H1 (cell line): ENCODE data around the gene DCPS.

Experiments
- EZH2 ChIP-seq: fragments of 200-600 bp; sonication (generic); IDR thresholded peaks from 2 replicates; pipeline ENCODE4 v1.7.1; 2012; ENCODE audit warnings: low read depth, mild to moderate bottlenecking, moderate library complexity, low read length, inconsistent platforms; ENCODE audit not compliant: severe bottlenecking
- TF ChIP-seq, protein P1 (sequence below): IDR thresholded peaks from 2 replicates; pipeline ENCODE4 v1.6.1; 2011; ENCODE audit warnings: low read length, improper control_type of control experiment
- TF ChIP-seq, protein P2 (sequence below), 3 experiments: IDR thresholded peaks; 1 replicate in 2 of 3; 2 replicates in 1 of 3; pipeline versions ENCODE4 v1.5.1 to v1.6.1; 2011; ENCODE audit warnings: low read length in 3 of 3, mild to moderate bottlenecking in 3 of 3, inconsistent platforms in 2 of 3, low read depth in 1 of 3, moderate library complexity in 1 of 3; ENCODE audit not compliant: insufficient read depth in 1 of 3; ENCODE audit errors: control extremely low read depth in 1 of 3

DNA sequence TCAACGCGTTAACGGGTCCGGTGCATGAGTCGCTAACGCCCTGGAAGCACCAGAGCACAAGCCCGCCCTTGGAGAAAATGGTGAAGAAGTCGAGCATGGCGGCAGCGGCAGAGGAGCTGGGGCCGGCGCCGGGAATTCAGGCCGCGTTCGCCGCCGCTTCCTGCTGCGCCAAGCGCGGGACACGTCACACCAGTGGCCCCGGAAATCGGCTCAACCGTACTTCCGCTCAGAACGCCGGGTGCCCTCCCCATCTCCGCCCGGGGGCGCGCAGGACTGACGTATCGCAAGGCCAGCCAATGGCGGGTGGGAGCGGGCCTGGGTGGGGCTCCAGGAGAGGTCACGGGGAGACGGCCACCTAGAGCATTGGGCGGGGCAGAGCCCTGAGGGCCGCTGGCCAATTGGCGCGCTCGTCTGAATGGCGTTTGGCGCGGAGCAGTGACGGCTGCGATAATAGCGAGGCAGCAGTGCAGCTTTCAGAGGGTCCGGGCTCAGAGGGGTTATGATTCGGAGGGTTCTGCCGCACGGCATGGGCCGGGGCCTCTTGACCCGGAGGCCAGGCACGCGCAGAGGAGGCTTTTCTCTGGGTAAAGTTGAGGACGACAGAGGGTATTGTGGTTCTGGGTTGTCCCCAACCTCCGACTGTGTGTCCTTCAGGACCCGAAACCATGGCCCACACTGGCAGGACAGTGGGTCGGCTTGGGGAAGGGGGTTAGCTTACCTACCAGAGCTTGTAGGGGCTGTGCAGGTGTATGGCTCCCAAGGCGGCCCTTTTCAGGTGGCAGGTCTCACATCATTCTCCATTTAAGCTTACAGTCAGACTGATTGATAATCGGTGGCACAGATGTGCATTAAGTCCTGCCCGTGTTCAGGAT is 34.9 kb upstream of the DCPS start, which contains the start of the genes FOXRED1 and SRPRA:
- TF ChIP-seq, protein P1, sequence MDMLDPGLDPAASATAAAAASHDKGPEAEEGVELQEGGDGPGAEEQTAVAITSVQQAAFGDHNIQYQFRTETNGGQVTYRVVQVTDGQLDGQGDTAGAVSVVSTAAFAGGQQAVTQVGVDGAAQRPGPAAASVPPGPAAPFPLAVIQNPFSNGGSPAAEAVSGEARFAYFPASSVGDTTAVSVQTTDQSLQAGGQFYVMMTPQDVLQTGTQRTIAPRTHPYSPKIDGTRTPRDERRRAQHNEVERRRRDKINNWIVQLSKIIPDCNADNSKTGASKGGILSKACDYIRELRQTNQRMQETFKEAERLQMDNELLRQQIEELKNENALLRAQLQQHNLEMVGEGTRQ, result peak; percentile 88
- TF ChIP-seq, protein P2, sequence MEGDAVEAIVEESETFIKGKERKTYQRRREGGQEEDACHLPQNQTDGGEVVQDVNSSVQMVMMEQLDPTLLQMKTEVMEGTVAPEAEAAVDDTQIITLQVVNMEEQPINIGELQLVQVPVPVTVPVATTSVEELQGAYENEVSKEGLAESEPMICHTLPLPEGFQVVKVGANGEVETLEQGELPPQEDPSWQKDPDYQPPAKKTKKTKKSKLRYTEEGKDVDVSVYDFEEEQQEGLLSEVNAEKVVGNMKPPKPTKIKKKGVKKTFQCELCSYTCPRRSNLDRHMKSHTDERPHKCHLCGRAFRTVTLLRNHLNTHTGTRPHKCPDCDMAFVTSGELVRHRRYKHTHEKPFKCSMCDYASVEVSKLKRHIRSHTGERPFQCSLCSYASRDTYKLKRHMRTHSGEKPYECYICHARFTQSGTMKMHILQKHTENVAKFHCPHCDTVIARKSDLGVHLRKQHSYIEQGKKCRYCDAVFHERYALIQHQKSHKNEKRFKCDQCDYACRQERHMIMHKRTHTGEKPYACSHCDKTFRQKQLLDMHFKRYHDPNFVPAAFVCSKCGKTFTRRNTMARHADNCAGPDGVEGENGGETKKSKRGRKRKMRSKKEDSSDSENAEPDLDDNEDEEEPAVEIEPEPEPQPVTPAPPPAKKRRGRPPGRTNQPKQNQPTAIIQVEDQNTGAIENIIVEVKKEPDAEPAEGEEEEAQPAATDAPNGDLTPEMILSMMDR (IDR thresholded peaks at IDR 0.05; ENCODE audit: control extremely low read depth in 1 of 3, insufficient read depth in 1 of 3, low read depth in 1 of 3, low read length in 3 of 3), result no peak
- TF ChIP-seq EZH2, result no peak
